ENCODE data around the gene TXNDC8.

GRCh38 chr9:110255463-110256379 is 81.9 kb downstream of the TXNDC8 start:
- TF ChIP-seq EZH2phosphoT487 (IDR thresholded peaks at IDR 0.05; ENCODE audit: low read depth, severe bottlenecking, unreplicated experiment): no peak
- no peak for TF ChIP-seq CTCF (IDR thresholded peaks at IDR 0.05; ENCODE audit: poor library complexity)
- TF ChIP-seq EZH2 (IDR thresholded peaks at IDR 0.05; ENCODE audit: borderline replicate concordance): no peak
